Measurements from ENCODE around the gene EPC2.
A peak's percentile ranks its signal among the peaks of the same experiment; 100 is the strongest.
"Not testable (repeated sequence)": the region's sequence is repeated elsewhere in the genome, so short reads cannot be mapped to it uniquely, and the experiment has no call there.

EPC2 gene

GRCh38 chr2:148667113-148667836 is 22.7 kb downstream of the EPC2 start:
- peaks cover 10% of the 10 kb centered on the region for H3K36me3 Mint-ChIP-seq (ENCODE audit: insufficient read depth)
- ATAC-seq (replicated peaks) (no peak), DNase-seq (no peak)
- H3K27me3 Mint-ChIP-seq: no peaks in the 10 kb centered on the region
- H3K4me1 Mint-ChIP-seq (ENCODE audit: low read depth in 2 of 2): peaks cover 32 to 54% of the 10 kb centered on the region in 2 donors
- H3K27ac Mint-ChIP-seq: peak overlapping the region in 1 of 2 donors; percentile 69
- H3K9me3 Mint-ChIP-seq: no peaks in the 10 kb centered on the region
- H3K4me3 Mint-ChIP-seq: peak overlapping the region in 1 of 2 donors; percentile 44

GRCh38 chr2:148670773-148671172 is 26.2 kb downstream of the EPC2 start:
- Mint-ChIP-seq H3K4me1 (ENCODE audit: low read depth in 2 of 2) (peaks cover 49 to 76% of the 10 kb centered on the region in 2 donors), H3K27ac (peak overlapping the region; percentile 3 to 29), H3K36me3 (ENCODE audit: insufficient read depth) (peaks cover 10% of the 10 kb centered on the region), H3K9me3 (no peaks in the 10 kb centered on the region), H3K4me3 (peak overlapping the region in 1 of 2 donors; percentile 37), H3K27me3 (no peaks in the 10 kb centered on the region)
- ATAC-seq (replicated peaks) (no peak), DNase-seq (no peak)

- ATAC-seq (replicated peaks) (peak; percentile 70), DNase-seq (peak; percentile 25 to 39 (median 26))
- Mint-ChIP-seq H3K9me3 (no peaks in the 10 kb centered on the region), H3K27me3 (no peaks in the 10 kb centered on the region), H3K36me3 (ENCODE audit: insufficient read depth) (peaks cover 6% of the 10 kb centered on the region), H3K4me3 (peak overlapping the region; percentile 5 to 64), H3K4me1 (ENCODE audit: low read depth in 2 of 2) (peaks cover 43 to 67% of the 10 kb centered on the region in 2 donors), H3K27ac (peak overlapping the region in 1 of 2 donors; percentile 26)
These were observed 29.8 kb downstream of the EPC2 start for GRCh38 chr2:148674063-148675020.

GRCh38 chr2:148675708-148676107 is 31.2 kb downstream of the EPC2 start:
- Mint-ChIP-seq H3K9me3 (no peaks in the 10 kb centered on the region), H3K4me3 (peak overlapping the region in 1 of 2 donors; percentile 20), H3K27ac (no peak overlapping the region), H3K36me3 (ENCODE audit: insufficient read depth) (peaks cover 5% of the 10 kb centered on the region), H3K27me3 (no peaks in the 10 kb centered on the region), H3K4me1 (ENCODE audit: low read depth in 2 of 2) (peaks cover 46 to 65% of the 10 kb centered on the region in 2 donors)
- ATAC-seq (replicated peaks) (no peak), DNase-seq (no peak)

GRCh38 chr2:148678302-148679179 is 34.0 kb downstream of the EPC2 start:
- not testable (repeated sequence) for H3K4me3 Mint-ChIP-seq; H3K27ac Mint-ChIP-seq; H3K9me3 Mint-ChIP-seq; H3K36me3 Mint-ChIP-seq (ENCODE audit: insufficient read depth); DNase-seq; ATAC-seq (replicated peaks); H3K27me3 Mint-ChIP-seq
- peaks cover 42 to 68% of the 10 kb centered on the region in 2 donors for H3K4me1 Mint-ChIP-seq (ENCODE audit: low read depth in 2 of 2)

- H3K4me3 Mint-ChIP-seq: no peak overlapping the region
- no peaks in the 10 kb centered on the region for H3K9me3 Mint-ChIP-seq
- no peak for DNase-seq
- peaks cover 37 to 62% of the 10 kb centered on the region in 2 donors for H3K4me1 Mint-ChIP-seq (ENCODE audit: low read depth in 2 of 2)
- H3K27me3 Mint-ChIP-seq: no peaks in the 10 kb centered on the region
- no peak for ATAC-seq (replicated peaks)
- peak overlapping the region; percentile 1 to 8 for H3K27ac Mint-ChIP-seq
- peaks cover 5% of the 10 kb centered on the region for H3K36me3 Mint-ChIP-seq (ENCODE audit: insufficient read depth)
These were observed 35.9 kb downstream of the EPC2 start for GRCh38 chr2:148680462-148680861.

GRCh38 chr2:148681443-148681842 is 36.9 kb downstream of the EPC2 start:
- H3K9me3 Mint-ChIP-seq: no peaks in the 10 kb centered on the region
- no peak overlapping the region for H3K27ac Mint-ChIP-seq
- peaks cover 38 to 61% of the 10 kb centered on the region in 2 donors for H3K4me1 Mint-ChIP-seq (ENCODE audit: low read depth in 2 of 2)
- no peak for ATAC-seq (replicated peaks)
- H3K36me3 Mint-ChIP-seq (ENCODE audit: insufficient read depth): peaks cover 5% of the 10 kb centered on the region
- no peak overlapping the region for H3K4me3 Mint-ChIP-seq
- no peaks in the 10 kb centered on the region for H3K27me3 Mint-ChIP-seq
- no peak for DNase-seq

- not testable (repeated sequence) for H3K27me3 Mint-ChIP-seq; H3K36me3 Mint-ChIP-seq (ENCODE audit: insufficient read depth); H3K4me3 Mint-ChIP-seq; H3K9me3 Mint-ChIP-seq; H3K27ac Mint-ChIP-seq; DNase-seq; ATAC-seq (replicated peaks)
- peaks cover 34 to 61% of the 10 kb centered on the region in 2 donors for H3K4me1 Mint-ChIP-seq (ENCODE audit: low read depth in 2 of 2)
These were observed 37.3 kb downstream of the EPC2 start for GRCh38 chr2:148681862-148682261.

- H3K4me3 Mint-ChIP-seq: peak overlapping the region in 1 of 2 donors; percentile 2
- peaks cover 38 to 78% of the 10 kb centered on the region in 2 donors for H3K4me1 Mint-ChIP-seq (ENCODE audit: low read depth in 2 of 2)
- no peaks in the 10 kb centered on the region for H3K36me3 Mint-ChIP-seq (ENCODE audit: insufficient read depth)
- no peaks in the 10 kb centered on the region for H3K9me3 Mint-ChIP-seq
- H3K27me3 Mint-ChIP-seq: no peaks in the 10 kb centered on the region
- no peak overlapping the region for H3K27ac Mint-ChIP-seq
- no peak for DNase-seq
- no peak for ATAC-seq (replicated peaks)
These were observed 40.0 kb downstream of the EPC2 start for GRCh38 chr2:148684507-148684906.

GRCh38 chr2:148687543-148687942 is 43.0 kb downstream of the EPC2 start:
- Mint-ChIP-seq H3K4me1 (ENCODE audit: low read depth in 2 of 2) (peaks cover 29 to 64% of the 10 kb centered on the region in 2 donors), H3K4me3 (no peak overlapping the region), H3K9me3 (no peaks in the 10 kb centered on the region), H3K27ac (no peak overlapping the region), H3K36me3 (ENCODE audit: insufficient read depth) (peaks cover 13% of the 10 kb centered on the region), H3K27me3 (no peaks in the 10 kb centered on the region)
- no peak for DNase-seq
- no peak for ATAC-seq (replicated peaks)

- H3K27me3 Mint-ChIP-seq; ATAC-seq (replicated peaks); H3K27ac Mint-ChIP-seq; DNase-seq; H3K9me3 Mint-ChIP-seq; H3K4me3 Mint-ChIP-seq: not testable (repeated sequence)
- H3K4me1 Mint-ChIP-seq (ENCODE audit: low read depth in 2 of 2): peaks cover 29 to 61% of the 10 kb centered on the region in 2 donors
- H3K36me3 Mint-ChIP-seq (ENCODE audit: insufficient read depth): peaks cover 13% of the 10 kb centered on the region
These were observed 43.5 kb downstream of the EPC2 start for GRCh38 chr2:148688011-148688410.

GRCh38 chr2:148696985-148697384 is 52.4 kb downstream of the EPC2 start:
- no peak overlapping the region for H3K4me3 Mint-ChIP-seq
- DNase-seq (no peak), ATAC-seq (replicated peaks) (no peak)
- H3K9me3 Mint-ChIP-seq: peaks cover 1 to 8% of the 10 kb centered on the region in 2 donors
- H3K27me3 Mint-ChIP-seq: no peaks in the 10 kb centered on the region
- H3K4me1 Mint-ChIP-seq (ENCODE audit: low read depth in 2 of 2): peaks cover 21 to 56% of the 10 kb centered on the region in 2 donors
- peaks cover 33% of the 10 kb centered on the region for H3K36me3 Mint-ChIP-seq (ENCODE audit: insufficient read depth)
- peak overlapping the region in 1 of 2 donors; percentile 60 for H3K27ac Mint-ChIP-seq

- Mint-ChIP-seq H3K4me3 (no peak overlapping the region), H3K9me3 (peaks cover 1 to 8% of the 10 kb centered on the region in 2 donors), H3K27ac (no peak overlapping the region), H3K27me3 (no peaks in the 10 kb centered on the region), H3K36me3 (ENCODE audit: insufficient read depth) (peaks cover 22% of the 10 kb centered on the region), H3K4me1 (ENCODE audit: low read depth in 2 of 2) (peaks cover 22 to 72% of the 10 kb centered on the region in 2 donors)
- ATAC-seq (replicated peaks): no peak
- DNase-seq: no peak
These were observed 55.3 kb downstream of the EPC2 start for GRCh38 chr2:148699830-148700229.

All from effector memory CD8-positive, alpha-beta T cell (primary cell).